ENCODE data around the gene HMX3. TPM values are rescaled to one million over a fixed set of nuclear protein-coding genes. Genes with fewer than 3 reads are reported as not detected.

The HMX3 gene
- total RNA-seq, 6 experiments from 2014 or later = not detected

GRCh38 chr10:123143825-123144168, 8.0 kb downstream of the HMX3 start:
- Mint-ChIP-seq H3K9me3 (no peaks in the 10 kb centered on the region), H3K4me1 (ENCODE audit: low read depth) (peaks cover 20% of the 10 kb centered on the region; the same call in 1 of the 2 replicates), H3K27me3 (ENCODE audit: insufficient read depth) (peaks cover 83% of the 10 kb centered on the region), H3K4me3 (no peak overlapping the region), H3K27ac (no peak overlapping the region), H3K36me3 (ENCODE audit: low read depth) (no peaks in the 10 kb centered on the region)
- DNase-seq = no peak
- TF ChIP-seq CTCF (IDR thresholded peaks at IDR 0.05) = no peak

GRCh38 chr10:123144697-123145541, 9.1 kb downstream of the HMX3 start:
- H3K4me3 Mint-ChIP-seq = no peak overlapping the region
- no peak overlapping the region for H3K27ac Mint-ChIP-seq
- peaks cover 77% of the 10 kb centered on the region for H3K27me3 Mint-ChIP-seq (ENCODE audit: insufficient read depth)
- no peaks in the 10 kb centered on the region for H3K36me3 Mint-ChIP-seq (ENCODE audit: low read depth)
- TF ChIP-seq CTCF (IDR thresholded peaks at IDR 0.05) = no peak
- peaks cover 17% of the 10 kb centered on the region for H3K4me1 Mint-ChIP-seq (ENCODE audit: low read depth)
- no peaks in the 10 kb centered on the region for H3K9me3 Mint-ChIP-seq
- no peak for DNase-seq

- Mint-ChIP-seq H3K27me3 (ENCODE audit: insufficient read depth) (peaks cover 77% of the 10 kb centered on the region), H3K27ac (no peak overlapping the region), H3K9me3 (no peaks in the 10 kb centered on the region), H3K4me3 (no peak overlapping the region), H3K4me1 (ENCODE audit: low read depth) (peaks cover 17% of the 10 kb centered on the region), H3K36me3 (ENCODE audit: low read depth) (no peaks in the 10 kb centered on the region)
- no peak for DNase-seq
- no peak for TF ChIP-seq CTCF (IDR thresholded peaks at IDR 0.05)
Observed at GRCh38 chr10:123145542-123146012, 9.8 kb downstream of the HMX3 start.

- DNase-seq = no peak
- H3K27ac Mint-ChIP-seq = no peak overlapping the region
- TF ChIP-seq CTCF (IDR thresholded peaks at IDR 0.05) = no peak
- no peaks in the 10 kb centered on the region for H3K36me3 Mint-ChIP-seq (ENCODE audit: low read depth)
- H3K9me3 Mint-ChIP-seq = no peaks in the 10 kb centered on the region
- H3K4me1 Mint-ChIP-seq (ENCODE audit: low read depth) = peaks cover 17% of the 10 kb centered on the region
- H3K4me3 Mint-ChIP-seq = no peak overlapping the region
- H3K27me3 Mint-ChIP-seq (ENCODE audit: insufficient read depth) = peaks cover 76% of the 10 kb centered on the region
Observed at GRCh38 chr10:123146013-123146893, 10.5 kb downstream of the HMX3 start.

GRCh38 chr10:123146894-123147634, 11.3 kb downstream of the HMX3 start:
- Mint-ChIP-seq H3K9me3 (no peaks in the 10 kb centered on the region), H3K4me1 (ENCODE audit: low read depth) (peaks cover 17% of the 10 kb centered on the region), H3K27me3 (ENCODE audit: insufficient read depth) (peaks cover 74% of the 10 kb centered on the region), H3K27ac (no peak overlapping the region), H3K4me3 (no peak overlapping the region), H3K36me3 (ENCODE audit: low read depth) (no peaks in the 10 kb centered on the region)
- no peak for TF ChIP-seq CTCF (IDR thresholded peaks at IDR 0.05)
- DNase-seq = no peak

Data from HFFc6 (cell line).